Aortic smooth muscle cell (primary cell): ENCODE measurements around the gene CFHR3. TPM values are rescaled to one million over a fixed set of nuclear protein-coding genes. Genes with fewer than 3 reads are reported as not detected.

ENCODE experiments used
- total RNA-seq: library from RNA; depleted of rRNA; stranded (reverse); fragments of >200 nt; gene quantifications from 2 replicates; pipeline ENCODE4 v1.2.3, GENCODE V29; 2014

CFHR3 gene
- 0.06 TPM in 1 of 2 replicates, not detected in the other for total RNA-seq

GRCh38 chr1:196774603-196775002 is at the start of gene CFHR3:
Gene CFHR3, plus strand, starts transcription at chr1:196774840. Its CDS starts 47 bp downstream, at chr1:196774887.

DNA sequence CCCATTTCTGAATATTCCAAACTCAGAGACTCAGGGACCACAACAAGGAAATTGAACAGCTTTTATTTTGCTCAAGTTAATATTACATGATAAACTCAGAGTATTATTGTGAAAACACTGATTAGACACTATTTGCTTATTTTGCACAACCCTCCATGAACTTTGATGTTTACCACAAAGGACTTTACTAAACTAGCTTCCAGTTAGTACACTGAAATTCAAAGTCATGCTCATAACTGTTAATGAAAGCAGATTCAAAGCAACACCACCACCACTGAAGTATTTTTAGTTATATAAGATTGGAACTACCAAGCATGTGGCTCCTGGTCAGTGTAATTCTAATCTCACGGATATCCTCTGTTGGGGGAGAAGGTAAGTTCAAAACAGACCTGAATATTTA is 44.9 kb downstream of the CFHR3 start, which contains the start of gene CFHR1:
Gene CFHR1 (plus strand): TSS at position 201 of the 400 bp plus-strand sequence. CDS start 114 bp downstream, at position 315.

Other genes starting within 250 kb of the CFHR3 start
- gene KCNT2, start 166.4 kb upstream of the CFHR3 start, total RNA-seq, result 2.2 and 4.2 TPM in 2 replicates
- gene CFH, start 122.8 kb upstream of the CFHR3 start, total RNA-seq, result 285 and 426 TPM in 2 replicates
- 0.12 and 0.13 TPM in 2 replicates for gene CFHR1, start 44.9 kb downstream of the CFHR3 start, total RNA-seq
- not detected in 2 replicates for gene CFHR4, start 113.2 kb downstream of the CFHR3 start, total RNA-seq
- not detected in 2 replicates for gene CFHR2, start 168.9 kb downstream of the CFHR3 start, total RNA-seq
- gene CFHR5, start 202.7 kb downstream of the CFHR3 start, total RNA-seq, result not detected in 2 replicates